HCT116 (cell line): ENCODE measurements around the gene DIP2C. TPM values are rescaled to one million over a fixed set of nuclear protein-coding genes. Genes with fewer than 3 reads are reported as not detected.

ENCODE experiments used
- ATAC-seq: fragments of 200-7000 bp; cut with Tn5 transposase; 2 replicates; pipeline ENCODE4 v1.9.1; 2020; ENCODE audit warnings: mild to moderate bottlenecking, moderate library complexity
- BruUV-seq: library from RNA; stranded (reverse); fragments of 400-500 nt; replicated peaks from 2 replicates; lab custom pipeline; 2021; lab: Mats Ljungman, UMichigan
- CTCF ChIA-PET: fragments of 300-600 bp; sonication (Branson Sonifier 250); formaldehyde crosslinking; loops from one replicate; lab custom pipeline; 2021; ENCODE audit warnings: antibody characterized with exemption; lab: Charles Lee
- POLR2A ChIA-PET: fragments of 300-600, 350-600 bp; sonication (Branson Sonifier 250); formaldehyde crosslinking; loops from one replicate; lab custom pipeline; 2021; ENCODE audit warnings: antibody characterized with exemption; lab: Charles Lee
- RAD21 ChIA-PET, 2 experiments: fragments of 300-600 bp; sonication (Branson Sonifier 250); formaldehyde crosslinking; loops; one replicate each; lab custom pipeline; 2023; ENCODE audit warnings: low total read pairs in 2 of 2; ENCODE audit not compliant: uncharacterized antibody in 2 of 2, unreplicated experiment in 2 of 2, low non-redundant PET in 1 of 2; lab: Charles Lee
- DNase-seq: peaks from one replicate; pipeline ENCODE4 v3.0.0-alpha.2; 2010; ENCODE audit warnings: low read depth, low spot score
- H2AFZ ChIP-seq: fragments of 200-600 bp; shearing (Covaris generic), sonication (generic); 2 replicates; pipeline ENCODE4 v1.6.1; 2017; ENCODE audit warnings: low read depth, mixed run types, mixed read lengths, antibody characterized with exemption, low read length; ENCODE audit not compliant: poor library complexity, severe bottlenecking
- H3K27ac ChIP-seq: 2 replicates; pipeline ENCODE4 v1.5.1; 2012; ENCODE audit warnings: low read depth, low read length
- H3K27me3 ChIP-seq: fragments of 200-600 bp; sonication (generic); 2 replicates; pipeline ENCODE4 v1.6.1; 2016; ENCODE audit warnings: mixed run types, low read length, mixed read lengths; ENCODE audit not compliant: insufficient read depth
- H3K36me3 ChIP-seq, 2 experiments: fragments of 200-500 bp in 1 of 2; fragments of 200-600 bp in 1 of 2; sonication (Bioruptor generic) in 1 of 2; sonication (generic) in 1 of 2; 2 replicates each; pipeline versions ENCODE4 v1.5.1 to v1.6.1; 2014 to 2016; ENCODE audit warnings: low read length in 2 of 2, inconsistent platforms in 1 of 2, mixed read lengths in 1 of 2, mixed run types in 1 of 2; ENCODE audit not compliant: insufficient read depth in 2 of 2, control insufficient read depth in 1 of 2
- H3K4me1 ChIP-seq, 2 experiments: fragments of 200-600 bp in 1 of 2; sonication (generic) in 1 of 2; 2 replicates each; pipeline versions ENCODE4 v1.5.1 to v1.6.1; 2012 to 2017; ENCODE audit warnings: low read length in 2 of 2, inconsistent platforms in 1 of 2, mild to moderate bottlenecking in 1 of 2, mixed read lengths in 1 of 2, mixed run types in 1 of 2, moderate library complexity in 1 of 2; ENCODE audit not compliant: insufficient read depth in 2 of 2, control insufficient read depth in 1 of 2
- H3K4me2 ChIP-seq: fragments of 200-600 bp; sonication (generic); 2 replicates; pipeline ENCODE4 v1.6.1; 2017; ENCODE audit warnings: mixed run types, low read length, mixed read lengths
- H3K4me3 ChIP-seq, 2 experiments: fragments of 200-600 bp in 1 of 2; sonication (generic) in 1 of 2; replicated peaks in 1 of 2; 2 replicates each; pipeline ENCODE4 v1.5.1; 2011 to 2016; ENCODE audit warnings: low read length in 2 of 2, control low read depth in 1 of 2, low read depth in 1 of 2, mild to moderate bottlenecking in 1 of 2, mixed read lengths in 1 of 2, mixed run types in 1 of 2
- H3K79me2 ChIP-seq: fragments of 200-600 bp; sonication (generic); 2 replicates; pipeline ENCODE4 v1.6.1; 2017; ENCODE audit warnings: mild to moderate bottlenecking, mixed run types, low read length, moderate library complexity, mixed read lengths; ENCODE audit not compliant: insufficient read depth
- H3K9ac ChIP-seq: fragments of 200-600 bp; sonication (generic); 2 replicates; pipeline ENCODE4 v1.6.1; 2016; ENCODE audit warnings: low read length, mixed read lengths
- H3K9me2 ChIP-seq: fragments of 200-600 bp; sonication (generic), shearing (Covaris generic); 2 replicates; pipeline ENCODE4 v1.6.1; 2017; ENCODE audit warnings: mixed run types, mild to moderate bottlenecking, moderate library complexity; ENCODE audit not compliant: insufficient read depth
- H3K9me3 ChIP-seq, 2 experiments: fragments of 200-500 bp in 1 of 2; fragments of 200-600 bp in 1 of 2; sonication (Bioruptor generic) in 1 of 2; sonication (generic) in 1 of 2; 2 replicates each; pipeline ENCODE4 v1.6.1; 2014 to 2017; ENCODE audit warnings: low read length in 2 of 2, mixed read lengths in 2 of 2, inconsistent platforms in 1 of 2, low read depth in 1 of 2, mild to moderate bottlenecking in 1 of 2, mixed run types in 1 of 2, moderate library complexity in 1 of 2; ENCODE audit not compliant: control insufficient read depth in 1 of 2, insufficient read depth in 1 of 2
- H4K20me1 ChIP-seq: fragments of 200-600 bp; sonication (generic), shearing (Covaris generic); 2 replicates; pipeline ENCODE4 v1.6.1; 2017; ENCODE audit warnings: mixed run types, mild to moderate bottlenecking, moderate library complexity; ENCODE audit not compliant: insufficient read depth
- CBX3 ChIP-seq: IDR thresholded peaks from 2 replicates; pipeline ENCODE4 v1.6.1; 2012; ENCODE audit warnings: low read depth
- ELF1 ChIP-seq: IDR thresholded peaks from 2 replicates; pipeline ENCODE4 v1.6.1; 2012; ENCODE audit warnings: low read depth, borderline replicate concordance
- EZH2 ChIP-seq: fragments of 200-600 bp; sonication (generic); IDR thresholded peaks from 2 replicates; pipeline ENCODE4 v1.6.1; 2017; ENCODE audit warnings: antibody characterized with exemption, mixed run types
- FOSL1 ChIP-seq: IDR thresholded peaks from 2 replicates; pipeline ENCODE4 v1.6.1; 2012; ENCODE audit warnings: low read depth
- POLR2AphosphoS5 ChIP-seq: IDR thresholded peaks from 2 replicates; pipeline ENCODE4 v1.6.1; 2011; ENCODE audit warnings: mild to moderate bottlenecking, low read depth, low read length, moderate library complexity
- SIN3A ChIP-seq: IDR thresholded peaks from 2 replicates; pipeline ENCODE4 v1.6.1; 2012; ENCODE audit warnings: low read depth
- TCF7L2 ChIP-seq: IDR thresholded peaks from 2 replicates; pipeline ENCODE4 v1.7.0; 2011; ENCODE audit warnings: borderline replicate concordance, inconsistent platforms; ENCODE audit not compliant: insufficient read depth, insufficient read length; ENCODE audit errors: extremely low read depth
- ZFX ChIP-seq: fragments of 450-650 bp; IDR thresholded peaks from 2 replicates; pipeline ENCODE4 v1.6.1; 2017
- ZNF274 ChIP-seq: fragments of 200-500 bp; sonication (Bioruptor generic); IDR thresholded peaks from 2 replicates; pipeline ENCODE4 v1.6.1; 2014; ENCODE audit warnings: mild to moderate bottlenecking, low read depth, low read length, inconsistent platforms
- intact Hi-C: fragments of 100-400 bp; cut with micrococcal nuclease; formaldehyde crosslinking; loops from 2 replicates; pipeline ENCODE4 v1.10.0; 2022
- total RNA-seq: library from RNA; stranded (reverse); gene quantifications from one replicate; pipeline ENCODE4 v1.2.1, GENCODE V29; 2021; ENCODE audit not compliant: unreplicated experiment
- TF ChIP-seq, protein P1 (sequence below), 3 experiments: fragments of 200-600 bp in 1 of 3; sonication (generic) in 1 of 3; IDR thresholded peaks in 2 of 3; conservative IDR thresholded peaks in 1 of 3; 2 replicates each; pipeline ENCODE4 v1.5.1; 2012 to 2017; ENCODE audit warnings: low read depth in 2 of 3, low read length in 2 of 3, antibody characterized with exemption in 1 of 3, borderline replicate concordance in 1 of 3, control low read depth in 1 of 3, mild to moderate bottlenecking in 1 of 3, mixed read lengths in 1 of 3, mixed run types in 1 of 3, moderate library complexity in 1 of 3; ENCODE audit not compliant: insufficient read depth in 1 of 3
- TF ChIP-seq, protein P2 (sequence below): IDR thresholded peaks from 2 replicates; pipeline ENCODE4 v1.6.1; 2012

The DIP2C gene
- total RNA-seq, 1 experiment from 2014 or later: 15.4 TPM

DNA sequence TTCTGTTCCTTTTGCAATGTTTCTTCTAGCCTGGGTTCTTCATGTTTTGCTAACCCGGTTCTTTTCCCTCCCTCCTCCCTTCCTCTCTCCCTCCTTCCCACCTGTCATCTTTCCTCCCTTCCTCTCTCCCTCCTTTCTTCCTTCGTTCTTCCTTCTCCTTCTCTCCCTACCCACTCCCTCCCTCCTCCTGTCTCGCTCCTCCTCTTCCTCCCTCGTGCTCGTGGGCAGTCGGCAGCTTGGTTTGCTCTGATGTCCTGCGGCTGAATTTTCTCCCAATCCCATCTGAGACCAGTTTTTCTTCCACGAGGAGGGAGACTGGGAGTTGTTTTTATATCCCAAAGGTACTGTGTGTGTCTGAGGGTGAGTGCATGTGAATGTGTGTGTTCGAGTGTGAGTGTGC lies 43.6 kb upstream of the DIP2C start:
- no peak overlapping the region for H3K4me2 ChIP-seq
- no peaks in the 10 kb centered on the region for H3K9me2 ChIP-seq
- ChIA-PET POLR2A (no interaction called here), CTCF (no interaction called here), RAD21 (no interaction called here)
- no peak overlapping the region for H2AFZ ChIP-seq
- no peaks in the 10 kb centered on the region for H3K9me3 ChIP-seq
- TF ChIP-seq, protein P1, sequence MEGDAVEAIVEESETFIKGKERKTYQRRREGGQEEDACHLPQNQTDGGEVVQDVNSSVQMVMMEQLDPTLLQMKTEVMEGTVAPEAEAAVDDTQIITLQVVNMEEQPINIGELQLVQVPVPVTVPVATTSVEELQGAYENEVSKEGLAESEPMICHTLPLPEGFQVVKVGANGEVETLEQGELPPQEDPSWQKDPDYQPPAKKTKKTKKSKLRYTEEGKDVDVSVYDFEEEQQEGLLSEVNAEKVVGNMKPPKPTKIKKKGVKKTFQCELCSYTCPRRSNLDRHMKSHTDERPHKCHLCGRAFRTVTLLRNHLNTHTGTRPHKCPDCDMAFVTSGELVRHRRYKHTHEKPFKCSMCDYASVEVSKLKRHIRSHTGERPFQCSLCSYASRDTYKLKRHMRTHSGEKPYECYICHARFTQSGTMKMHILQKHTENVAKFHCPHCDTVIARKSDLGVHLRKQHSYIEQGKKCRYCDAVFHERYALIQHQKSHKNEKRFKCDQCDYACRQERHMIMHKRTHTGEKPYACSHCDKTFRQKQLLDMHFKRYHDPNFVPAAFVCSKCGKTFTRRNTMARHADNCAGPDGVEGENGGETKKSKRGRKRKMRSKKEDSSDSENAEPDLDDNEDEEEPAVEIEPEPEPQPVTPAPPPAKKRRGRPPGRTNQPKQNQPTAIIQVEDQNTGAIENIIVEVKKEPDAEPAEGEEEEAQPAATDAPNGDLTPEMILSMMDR (IDR thresholded peaks at IDR 0.05 in 2 of 3, conservative IDR thresholded peaks at IDR 0.05 in 1 of 3; ENCODE audit: borderline replicate concordance in 1 of 3, insufficient read depth in 1 of 3, low read depth in 2 of 3, low read length in 2 of 3): no peak
- no peak for TF ChIP-seq ZFX
- TF ChIP-seq ZNF274: no peak
- TF ChIP-seq TCF7L2: no peak
- TF ChIP-seq CBX3: no peak
- no peak for TF ChIP-seq POLR2AphosphoS5
- ATAC-seq: no peak
- H3K27me3 ChIP-seq: peaks cover 34% of the 10 kb centered on the region
- no peak for DNase-seq
- BruUV-seq: no TSS peak
- no peaks in the 10 kb centered on the region for H4K20me1 ChIP-seq
- no peak overlapping the region for H3K4me3 ChIP-seq
- H3K9ac ChIP-seq: no peak overlapping the region
- H3K27ac ChIP-seq: no peak overlapping the region
- intact Hi-C loops: no loop called here
- H3K36me3 ChIP-seq: no peaks in the 10 kb centered on the region
- no peaks in the 10 kb centered on the region for H3K4me1 ChIP-seq
- H3K79me2 ChIP-seq: no peaks in the 10 kb centered on the region

DNA sequence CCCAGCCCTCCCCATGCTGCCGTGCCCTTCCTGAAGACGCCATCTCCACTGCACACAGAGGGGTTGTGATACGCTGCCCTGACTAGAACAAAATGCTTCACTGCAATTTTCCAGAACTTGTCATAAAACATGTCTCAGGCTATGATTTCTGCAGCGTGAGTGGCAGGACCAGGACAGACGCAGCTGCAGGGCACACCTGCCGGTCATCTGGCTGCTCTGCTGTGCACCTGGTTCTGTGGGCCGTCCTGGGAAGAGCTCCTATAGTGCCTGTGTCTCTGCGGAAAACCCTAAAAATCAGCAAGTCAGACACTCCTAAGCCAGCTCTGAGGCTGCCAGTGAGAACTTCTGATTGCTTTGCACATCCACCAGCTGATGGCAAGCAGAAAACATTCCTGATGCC lies 39.7 kb upstream of the DIP2C start:
- RAD21 ChIA-PET: no interaction called here

More for the DNA sequence above, 39.7 kb upstream of the DIP2C start:
- Histone ChIP-seq H3K4me2 (no peak overlapping the region), H2AFZ (no peak overlapping the region), H3K27me3 (peaks cover 26% of the 10 kb centered on the region), H3K27ac (no peak overlapping the region), H3K9ac (no peak overlapping the region), H3K79me2 (no peaks in the 10 kb centered on the region), H4K20me1 (no peaks in the 10 kb centered on the region), H3K4me3 (no peak overlapping the region), H3K9me2 (no peaks in the 10 kb centered on the region), H3K4me1 (no peaks in the 10 kb centered on the region), H3K36me3 (no peaks in the 10 kb centered on the region), H3K9me3 (no peaks in the 10 kb centered on the region)
- BruUV-seq: no TSS peak
- ATAC-seq (no peak), DNase-seq (no peak)
- intact Hi-C loops: no loop called here
- TF ChIP-seq ELF1 (no peak), SIN3A (no peak), EZH2 (no peak), POLR2AphosphoS5 (no peak), TCF7L2 (no peak), ZFX (no peak), FOSL1 (no peak)
- TF ChIP-seq, protein P2, sequence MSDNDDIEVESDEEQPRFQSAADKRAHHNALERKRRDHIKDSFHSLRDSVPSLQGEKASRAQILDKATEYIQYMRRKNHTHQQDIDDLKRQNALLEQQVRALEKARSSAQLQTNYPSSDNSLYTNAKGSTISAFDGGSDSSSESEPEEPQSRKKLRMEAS: no peak
- CTCF ChIA-PET: no interaction called here
- POLR2A ChIA-PET: no interaction called here
